Prostate gland (tissue), 2 donors: ENCODE data around the gene HOXD9.

Source experiments
- CTCF ChIP-seq, 4 experiments: fragments of 200-600 bp in 2 of 4; fragments of 450-650 bp in 2 of 4; sonication (generic) in 2 of 4; IDR thresholded peaks; 1 replicate in 3 of 4; 2 replicates in 1 of 4; pipeline ENCODE4 v1.5.1; 2016 to 2019; ENCODE audit warnings: antibody characterized with exemption in 4 of 4, mild to moderate bottlenecking in 2 of 4, moderate library complexity in 2 of 4
- POLR2A ChIP-seq: fragments of 450-650 bp; IDR thresholded peaks from one replicate; pipeline ENCODE4 v1.6.1; 2016; ENCODE audit warnings: antibody characterized with exemption, mild to moderate bottlenecking
- POLR2AphosphoS5 ChIP-seq: sonication (generic); formaldehyde crosslinking; IDR thresholded peaks from one replicate; pipeline ENCODE4 v1.6.1; 2017; ENCODE audit warnings: antibody characterized with exemption

GRCh38 chr2:176093145-176093897 is 29.2 kb upstream of the HOXD9 start:
- TF ChIP-seq CTCF (IDR thresholded peaks at IDR 0.05): peak in 2 of 4 experiments; percentile 3 to 15
- TF ChIP-seq POLR2A: no peak
- TF ChIP-seq POLR2AphosphoS5: no peak
